ENCODE results near the gene KTI12.
A peak's percentile ranks its signal among the peaks of the same experiment; 100 is the strongest.
"Not testable (repeated sequence)": the region's sequence is repeated elsewhere in the genome, so short reads cannot be mapped to it uniquely, and the experiment has no call there.

KTI12 gene

DNA sequence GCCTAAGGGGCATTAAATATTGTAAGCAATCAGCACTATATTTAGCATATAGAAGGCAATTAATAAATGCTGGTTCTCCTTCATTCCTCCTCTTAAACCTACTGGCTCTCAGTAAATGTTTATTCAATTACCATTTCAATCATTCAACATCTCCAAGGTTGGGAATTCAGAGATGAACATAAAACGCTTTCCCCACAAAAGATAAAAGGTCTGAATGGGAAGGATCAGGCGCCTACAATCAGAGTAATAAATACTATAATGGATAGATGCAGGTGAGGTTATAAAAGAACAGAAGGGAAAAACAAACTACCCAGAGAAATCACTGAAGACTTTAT, 407 bp upstream of the KTI12 start:
- peaks cover 33% of the 10 kb centered on the region; the same call in 1 of the 2 replicates for H3K36me3 ChIP-seq (ENCODE audit: insufficient read depth, low read length)
- H3F3A ChIP-seq (ENCODE audit: insufficient read depth, low read length), result no peaks in the 10 kb centered on the region
- no peaks in the 10 kb centered on the region for H4K20me1 ChIP-seq (ENCODE audit: insufficient read depth, low read length)
- H3K9me2 ChIP-seq (ENCODE audit: low read depth, low read length), result no peaks in the 10 kb centered on the region
- no peaks in the 10 kb centered on the region for H3K27me3 ChIP-seq (ENCODE audit: insufficient read depth, low read length)
- no peak overlapping the region for H3K27ac ChIP-seq (ENCODE audit: low read depth, low read length, poor library complexity, severe bottlenecking)
- H3K4me2 ChIP-seq (ENCODE audit: low read length), result peak overlapping the region; percentile 92
- peak overlapping the region; percentile 78 for H2AFZ ChIP-seq (ENCODE audit: low read length)
- H3K4me1 ChIP-seq (ENCODE audit: insufficient read depth, low read length, severe bottlenecking), result peaks cover 34% of the 10 kb centered on the region
- peak overlapping the region; percentile 85; the same call in 1 of the 2 replicates for H3K9ac ChIP-seq (ENCODE audit: low read length)
- H3K4me3 ChIP-seq (ENCODE audit: low read depth, low read length, poor library complexity, severe bottlenecking), result peak overlapping the region; percentile 88
- H3K9me3 ChIP-seq (ENCODE audit: low read length), result no peaks in the 10 kb centered on the region
- TF ChIP-seq EZH2 (IDR thresholded peaks at IDR 0.05; ENCODE audit: borderline replicate concordance, low read length), result no peak
- TF ChIP-seq CTCF (IDR thresholded peaks at IDR 0.05; ENCODE audit: low read length), result no peak
- H3K79me2 ChIP-seq (ENCODE audit: insufficient read depth, low read length), result peaks cover 15% of the 10 kb centered on the region

GRCh38 chr1:52032785-52033131, 852 bp downstream of the KTI12 start:
- peak overlapping the region; percentile 92 for H3K4me2 ChIP-seq (ENCODE audit: low read length)
- H3K27me3 ChIP-seq (ENCODE audit: insufficient read depth, low read length), result no peaks in the 10 kb centered on the region
- H3K9me3 ChIP-seq (ENCODE audit: low read length), result no peaks in the 10 kb centered on the region
- H3K4me3 ChIP-seq (ENCODE audit: low read depth, low read length, poor library complexity, severe bottlenecking), result peak overlapping the region; percentile 88
- peaks cover 24% of the 10 kb centered on the region; the same call in 1 of the 2 replicates for H3K36me3 ChIP-seq (ENCODE audit: insufficient read depth, low read length)
- no peak overlapping the region for H3K27ac ChIP-seq (ENCODE audit: low read depth, low read length, poor library complexity, severe bottlenecking)
- H3F3A ChIP-seq (ENCODE audit: insufficient read depth, low read length), result no peaks in the 10 kb centered on the region
- H3K79me2 ChIP-seq (ENCODE audit: insufficient read depth, low read length), result peaks cover 15% of the 10 kb centered on the region
- H2AFZ ChIP-seq (ENCODE audit: low read length), result no peak overlapping the region
- no peaks in the 10 kb centered on the region for H4K20me1 ChIP-seq (ENCODE audit: insufficient read depth, low read length)
- no peaks in the 10 kb centered on the region for H3K9me2 ChIP-seq (ENCODE audit: low read depth, low read length)
- H3K9ac ChIP-seq (ENCODE audit: low read length), result peak overlapping the region; percentile 85
- H3K4me1 ChIP-seq (ENCODE audit: insufficient read depth, low read length, severe bottlenecking), result peaks cover 34% of the 10 kb centered on the region
- TF ChIP-seq CTCF (IDR thresholded peaks at IDR 0.05; ENCODE audit: low read length), result no peak
- TF ChIP-seq EZH2 (IDR thresholded peaks at IDR 0.05; ENCODE audit: borderline replicate concordance, low read length), result no peak

DNA sequence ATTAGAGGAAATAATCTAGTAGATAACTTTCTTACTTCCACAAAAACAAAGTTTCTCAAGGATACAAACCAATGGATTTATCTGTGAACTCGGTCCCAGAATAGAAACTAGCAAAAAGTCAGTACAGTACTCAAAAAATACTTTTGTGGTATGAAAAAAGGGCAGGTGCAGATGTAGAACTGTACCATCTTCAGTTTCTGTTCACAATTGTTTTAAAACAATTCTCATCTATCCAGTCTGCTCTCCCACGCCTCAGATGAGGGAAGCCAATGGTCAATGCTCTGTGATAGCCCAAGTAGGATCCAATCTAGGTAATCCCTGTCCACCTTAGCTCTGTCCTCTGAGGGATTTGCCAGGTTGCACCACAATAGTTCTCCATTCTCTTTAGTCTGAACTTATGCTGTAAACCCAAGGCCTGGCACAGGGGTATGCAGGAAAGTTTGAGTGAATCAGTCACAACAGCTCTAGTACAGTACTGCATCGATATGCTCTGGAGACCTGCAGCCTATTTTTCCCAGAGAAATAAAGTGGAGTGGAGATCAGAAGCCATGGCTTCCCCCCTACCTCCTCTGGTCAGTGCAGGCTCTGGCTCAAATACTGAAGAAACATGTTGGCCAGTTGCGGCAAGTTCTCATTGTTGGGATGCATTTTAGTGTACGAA, 1.4 kb downstream of the KTI12 start:
- Histone ChIP-seq H3K36me3 (ENCODE audit: insufficient read depth, low read length) (peaks cover 19% of the 10 kb centered on the region; the same call in 1 of the 2 replicates), H4K20me1 (ENCODE audit: insufficient read depth, low read length) (no peaks in the 10 kb centered on the region), H3K9me3 (ENCODE audit: low read length) (no peaks in the 10 kb centered on the region), H3F3A (ENCODE audit: insufficient read depth, low read length) (no peaks in the 10 kb centered on the region), H3K4me1 (ENCODE audit: insufficient read depth, low read length, severe bottlenecking) (peaks cover 34% of the 10 kb centered on the region), H3K4me2 (ENCODE audit: low read length) (peak overlapping the region; percentile 92), H3K27me3 (ENCODE audit: insufficient read depth, low read length) (no peaks in the 10 kb centered on the region), H3K79me2 (ENCODE audit: insufficient read depth, low read length) (peaks cover 15% of the 10 kb centered on the region), H3K9me2 (ENCODE audit: low read depth, low read length) (no peaks in the 10 kb centered on the region), H3K9ac (ENCODE audit: low read length) (peak overlapping the region; percentile 85), H3K27ac (ENCODE audit: low read depth, low read length, poor library complexity, severe bottlenecking) (no peak overlapping the region), H3K4me3 (ENCODE audit: low read depth, low read length, poor library complexity, severe bottlenecking) (peak overlapping the region; percentile 88), H2AFZ (ENCODE audit: low read length) (no peak overlapping the region)
- TF ChIP-seq EZH2 (IDR thresholded peaks at IDR 0.05; ENCODE audit: borderline replicate concordance, low read length) (no peak), CTCF (IDR thresholded peaks at IDR 0.05; ENCODE audit: low read length) (no peak)

DNA sequence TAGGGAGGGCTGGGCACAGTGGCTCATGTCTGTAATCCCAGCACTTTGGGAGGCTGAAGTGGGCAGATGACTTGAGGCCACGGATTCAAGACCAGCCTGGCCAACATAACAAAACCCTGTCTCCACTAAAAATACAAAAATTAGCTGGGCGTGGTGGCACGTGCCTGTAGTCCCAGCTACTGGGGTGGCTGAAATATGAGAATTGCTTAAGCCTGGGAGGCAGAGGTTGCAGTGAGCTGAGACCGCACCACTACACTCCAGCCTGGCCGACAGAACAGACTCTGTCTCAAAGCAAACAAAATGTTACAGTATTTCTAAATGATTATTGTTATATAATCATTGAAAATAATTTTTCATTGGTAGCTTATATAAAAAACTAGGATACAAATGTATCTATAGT, 4.8 kb downstream of the KTI12 start:
- H3K79me2 ChIP-seq (ENCODE audit: insufficient read depth, low read length), result peaks cover 15% of the 10 kb centered on the region
- not testable (repeated sequence) for H4K20me1 ChIP-seq (ENCODE audit: insufficient read depth, low read length); H3K4me3 ChIP-seq (ENCODE audit: low read depth, low read length, poor library complexity, severe bottlenecking); H3K27ac ChIP-seq (ENCODE audit: low read depth, low read length, poor library complexity, severe bottlenecking); H3K9me3 ChIP-seq (ENCODE audit: low read length); H3F3A ChIP-seq (ENCODE audit: insufficient read depth, low read length); H3K4me2 ChIP-seq (ENCODE audit: low read length); H3K27me3 ChIP-seq (ENCODE audit: insufficient read depth, low read length); H2AFZ ChIP-seq (ENCODE audit: low read length); H3K9me2 ChIP-seq (ENCODE audit: low read depth, low read length); H3K9ac ChIP-seq (ENCODE audit: low read length)
- peaks cover 30% of the 10 kb centered on the region for H3K4me1 ChIP-seq (ENCODE audit: insufficient read depth, low read length, severe bottlenecking)
- peaks cover 31% of the 10 kb centered on the region; the same call in 1 of the 2 replicates for H3K36me3 ChIP-seq (ENCODE audit: insufficient read depth, low read length)

All from OCI-LY1 (cell line).